ENCODE results near the gene ZFP57. TPM values are rescaled to one million over a fixed set of nuclear protein-coding genes. Genes with fewer than 3 reads are reported as not detected.

ZFP57 gene
- total RNA-seq, 1 donor from 2014 or later: not detected

DNA sequence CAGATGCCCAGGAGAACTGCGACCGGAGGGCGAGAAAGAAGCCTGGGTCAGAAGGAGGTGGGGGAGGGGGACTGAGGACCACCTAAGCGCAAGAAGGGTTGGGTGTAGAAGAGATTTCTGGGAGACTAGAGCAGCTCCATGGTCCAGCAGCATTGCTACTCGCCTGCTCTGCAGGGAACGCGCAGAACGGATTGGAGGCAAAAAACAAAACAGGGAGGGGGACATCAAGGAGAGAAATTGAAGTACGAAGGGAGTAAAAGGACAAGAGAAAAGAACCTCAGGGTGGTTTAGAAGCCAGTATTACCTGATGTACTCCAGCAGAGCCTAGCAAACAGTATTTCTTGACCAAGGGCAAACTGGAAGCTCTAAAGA, 47.4 kb downstream of the ZFP57 start:
- H3K4me1 Mint-ChIP-seq (ENCODE audit: unreplicated experiment): peaks cover 35% of the 10 kb centered on the region

DNA sequence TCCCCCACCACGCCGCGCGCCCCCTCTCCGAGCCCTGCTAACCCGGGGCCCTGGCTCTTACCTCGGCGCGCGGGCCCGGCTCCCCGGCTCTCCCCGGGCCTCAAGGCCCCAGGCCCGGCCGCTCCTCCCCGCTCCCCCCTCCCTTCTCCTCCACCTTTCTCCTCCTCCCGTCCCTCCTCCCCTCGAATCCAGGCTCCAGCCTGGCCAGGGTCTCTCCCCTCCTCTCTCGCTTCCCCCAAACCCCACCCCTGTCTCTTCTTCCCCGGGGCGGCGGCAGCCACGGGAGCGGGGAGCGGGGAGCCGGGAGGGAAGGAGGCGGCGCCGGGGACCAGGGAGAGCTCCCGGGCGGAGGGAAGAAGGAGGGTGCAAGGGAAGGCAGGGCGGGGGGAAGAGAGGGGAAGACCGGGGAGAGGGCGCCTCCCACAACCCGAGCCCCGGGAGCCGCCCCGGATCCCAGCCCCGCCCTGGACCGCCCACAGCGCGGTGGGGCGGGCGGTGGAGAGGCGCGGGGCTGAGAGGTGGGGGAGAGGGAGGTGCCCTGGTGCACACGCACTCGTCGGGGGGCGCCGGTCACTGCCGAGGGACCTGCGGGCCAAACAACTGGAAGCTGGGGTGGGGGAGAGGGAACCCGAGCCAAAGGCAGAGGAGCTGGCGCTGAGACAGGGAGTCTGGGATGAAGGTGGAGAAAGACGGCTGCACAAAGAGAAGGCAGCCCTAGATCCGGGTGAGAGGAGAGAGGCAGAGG, 48.0 kb downstream of the ZFP57 start, which contains the start of gene GABBR1:
Gene GABBR1, minus strand, starts transcription at position 395 of the 745 bp plus-strand sequence. CDS start 798 bp downstream, outside the sequence.
- H3K36me3 Mint-ChIP-seq: peaks cover 4% of the 10 kb centered on the region
- peaks cover 35% of the 10 kb centered on the region for H3K4me1 Mint-ChIP-seq (ENCODE audit: unreplicated experiment)
- H3K9me3 Mint-ChIP-seq: no peaks in the 10 kb centered on the region
- H3K27me3 Mint-ChIP-seq: peaks cover 32% of the 10 kb centered on the region
- H3K27ac Mint-ChIP-seq: peak within 1 kb of the TSS; percentile 77
- peak within 1 kb of the TSS; percentile 92 for H3K4me3 Mint-ChIP-seq
- no peak for TF ChIP-seq CTCF (conservative IDR thresholded peaks at IDR 0.05)
- peak; percentile 92 for DNase-seq (ENCODE audit: extremely low spot score, unreplicated experiment)

More for the DNA sequence above, 47.4 kb downstream of the ZFP57 start:
- Mint-ChIP-seq H3K27ac (peak overlapping the region; percentile 77), H3K4me3 (peak overlapping the region; percentile 92), H3K27me3 (peaks cover 32% of the 10 kb centered on the region), H3K9me3 (no peaks in the 10 kb centered on the region), H3K36me3 (peaks cover 4% of the 10 kb centered on the region)
- DNase-seq (ENCODE audit: extremely low spot score, unreplicated experiment): no peak
- TF ChIP-seq CTCF (conservative IDR thresholded peaks at IDR 0.05): no peak

DNA sequence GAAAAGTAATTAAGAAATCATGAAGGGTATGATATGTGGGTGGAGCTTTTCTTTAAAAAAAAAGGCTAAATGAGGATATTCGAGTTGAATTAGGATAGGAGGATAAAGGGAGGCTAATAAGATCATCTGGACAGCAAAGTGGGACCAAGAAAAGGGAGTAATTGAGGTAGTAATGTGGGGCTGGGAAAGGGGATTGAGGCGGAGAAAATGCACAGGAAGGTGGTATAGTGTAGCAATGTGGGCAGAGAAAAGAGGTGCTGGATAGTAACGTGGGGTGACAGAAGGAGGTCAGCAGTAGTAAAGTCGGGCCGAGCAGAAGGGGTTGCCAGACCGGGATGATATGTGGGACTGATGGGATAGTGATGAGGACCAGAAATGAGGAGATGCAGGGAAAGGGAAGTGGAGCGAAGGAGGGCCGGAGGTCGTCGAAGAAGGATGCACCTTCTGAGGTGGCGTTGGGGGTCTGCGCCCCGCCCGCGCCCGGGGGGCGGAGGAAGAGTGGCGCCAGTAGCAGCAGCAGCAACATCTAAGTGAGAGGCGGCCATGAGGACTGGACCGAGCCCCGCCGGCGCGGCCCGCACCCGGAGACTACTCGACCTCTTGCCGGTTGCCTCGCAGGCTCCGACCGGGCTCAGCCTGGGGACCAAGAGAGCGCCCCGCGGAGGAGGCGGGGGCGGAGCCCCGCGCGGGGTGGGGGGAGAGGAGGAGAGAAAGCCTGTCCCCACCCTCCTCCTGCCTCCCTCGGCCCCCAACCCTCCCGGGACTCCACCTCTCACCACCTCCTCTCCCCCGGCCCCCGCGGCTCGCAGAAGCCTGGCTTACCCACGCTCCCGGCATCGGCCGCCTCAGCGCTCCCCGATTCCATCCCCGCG, 48.9 kb downstream of the ZFP57 start:
- H3K4me1 Mint-ChIP-seq (ENCODE audit: unreplicated experiment): peaks cover 35% of the 10 kb centered on the region
- peaks cover 4% of the 10 kb centered on the region for H3K36me3 Mint-ChIP-seq
- no peaks in the 10 kb centered on the region for H3K9me3 Mint-ChIP-seq
- H3K4me3 Mint-ChIP-seq: peak overlapping the region; percentile 92
- DNase-seq (ENCODE audit: extremely low spot score, unreplicated experiment): peak; percentile 79
- peak overlapping the region; percentile 62 for H3K27ac Mint-ChIP-seq
- peaks cover 32% of the 10 kb centered on the region for H3K27me3 Mint-ChIP-seq
- no peak for TF ChIP-seq CTCF (conservative IDR thresholded peaks at IDR 0.05)

DNA sequence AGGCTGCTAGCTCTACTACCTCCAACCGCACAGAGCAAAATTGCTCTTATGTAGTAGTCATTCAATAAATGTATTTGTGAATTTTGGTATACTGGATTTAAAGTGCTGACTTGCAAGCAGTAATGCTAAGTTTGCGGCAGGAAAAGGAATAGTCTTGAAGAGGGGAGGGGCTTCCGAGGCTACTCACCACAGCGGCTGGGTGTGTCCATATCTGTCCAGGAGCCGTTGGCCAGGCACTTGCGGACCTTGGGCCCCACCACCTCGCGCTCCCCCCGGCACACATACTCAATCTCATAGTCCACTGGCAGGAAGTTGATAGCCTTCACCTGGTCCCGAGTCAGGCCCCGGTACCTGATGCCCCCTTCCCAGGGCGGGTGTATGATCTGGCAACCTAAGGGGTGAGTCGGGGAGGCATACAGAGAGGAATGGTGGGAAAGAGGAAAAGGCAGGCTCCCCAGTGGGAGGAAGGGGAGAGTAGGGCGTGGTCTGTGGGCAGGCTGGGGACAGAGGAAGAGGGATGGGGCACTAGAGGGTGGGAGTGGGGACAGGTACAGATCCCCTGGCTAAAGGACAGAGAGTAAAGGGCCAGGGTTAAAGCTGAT, 49.6 kb downstream of the ZFP57 start:
- no peak for DNase-seq (ENCODE audit: extremely low spot score, unreplicated experiment)
- Mint-ChIP-seq H3K27ac (peak overlapping the region; percentile 62), H3K4me3 (peak overlapping the region; percentile 92), H3K36me3 (peaks cover 4% of the 10 kb centered on the region), H3K4me1 (ENCODE audit: unreplicated experiment) (peaks cover 43% of the 10 kb centered on the region), H3K27me3 (peaks cover 40% of the 10 kb centered on the region), H3K9me3 (no peaks in the 10 kb centered on the region)
- no peak for TF ChIP-seq CTCF (conservative IDR thresholded peaks at IDR 0.05)

GRCh38 chr6:29630315-29630714, 50.6 kb downstream of the ZFP57 start:
- H3K4me3 Mint-ChIP-seq: peak overlapping the region; percentile 92
- H3K27me3 Mint-ChIP-seq: peaks cover 49% of the 10 kb centered on the region
- H3K9me3 Mint-ChIP-seq: no peaks in the 10 kb centered on the region
- DNase-seq (ENCODE audit: extremely low spot score, unreplicated experiment): no peak
- TF ChIP-seq CTCF (conservative IDR thresholded peaks at IDR 0.05): no peak
- H3K36me3 Mint-ChIP-seq: peaks cover 8% of the 10 kb centered on the region
- no peak overlapping the region for H3K27ac Mint-ChIP-seq
- H3K4me1 Mint-ChIP-seq (ENCODE audit: unreplicated experiment): peaks cover 53% of the 10 kb centered on the region

Data from type B pancreatic cell (in vitro differentiated cells).